ENCODE measurements around the gene CYP27A1. TPM values are rescaled to one million over a fixed set of nuclear protein-coding genes. Genes with fewer than 3 reads are reported as not detected.

CYP27A1 gene
- total and polyA plus RNA-seq, 2 of the 4 experiments (the other 2 are of a cell fraction) = 5.2 to 5.3 TPM

- CTCF ChIA-PET = no interaction called here
These were observed 37.1 kb downstream of the CYP27A1 start for GRCh38 chr2:218819093-218819492.

More at GRCh38 chr2:218819093-218819492, 37.1 kb downstream of the CYP27A1 start:
- Histone ChIP-seq H2BK20ac (ENCODE audit: low read depth, low read length) (no peak overlapping the region), H4K8ac (ENCODE audit: low read depth in 2 of 2, low read length in 2 of 2) (no peak overlapping the region), H4K20me1 (ENCODE audit: insufficient read depth, low read length) (no peaks in the 10 kb centered on the region), H2BK15ac (ENCODE audit: low read depth, low read length) (no peak overlapping the region), H2AK5ac (ENCODE audit: low read depth, low read length) (no peak overlapping the region), H3K27me3 (ENCODE audit: control insufficient read depth, insufficient read depth, low read length) (peaks cover 9% of the 10 kb centered on the region), H2AFZ (replicated peaks; ENCODE audit: low read length, poor library complexity) (no peak overlapping the region), H2BK120ac (ENCODE audit: low read depth, low read length) (no peak overlapping the region), H3K14ac (replicated peaks; ENCODE audit: low read depth, low read length) (no peak overlapping the region), H3K4me2 (ENCODE audit: low read depth, low read length) (no peak overlapping the region), H3K56ac (ENCODE audit: extremely low read depth, insufficient read depth, low read length) (no peak overlapping the region), H4K91ac (ENCODE audit: insufficient read depth, low read depth, low read length) (no peak overlapping the region), H3K4me3 (ENCODE audit: insufficient read depth, low read depth, low read length) (no peak overlapping the region), H3K9me1 (ENCODE audit: insufficient read depth, low read length) (no peaks in the 10 kb centered on the region), H2AK9ac (replicated peaks; ENCODE audit: low read depth, low read length, poor library complexity) (no peak overlapping the region), H3K9me3 (ENCODE audit: control insufficient read depth, insufficient read depth, low read length) (no peaks in the 10 kb centered on the region), H3K36me3 (ENCODE audit: control insufficient read depth, insufficient read depth, low read length) (peaks cover 14% of the 10 kb centered on the region), H3K9ac (ENCODE audit: low read depth, low read length) (no peak overlapping the region), H3K4me1 (ENCODE audit: control insufficient read depth, insufficient read depth, low read length) (peaks cover 2% of the 10 kb centered on the region; the same call in 1 of the 2 replicates), H4K5ac (ENCODE audit: low read depth, low read length) (no peak overlapping the region), H3K4ac (ENCODE audit: low read depth, low read length) (no peak overlapping the region), H3K23ac (ENCODE audit: low read depth, low read length) (no peak overlapping the region), H3K18ac (ENCODE audit: low read depth, low read length) (no peak overlapping the region), H3K79me1 (ENCODE audit: low read depth in 1 of 2, low read length in 2 of 2) (no peaks in the 10 kb centered on the region), H3K27ac (ENCODE audit: insufficient read depth, low read length) (no peak overlapping the region), H2BK5ac (ENCODE audit: low read depth, low read length, poor library complexity, severe bottlenecking) (no peak overlapping the region)
- in situ Hi-C loops (cut with MboI; ENCODE audit: low sequenced_read_pairs) (no loop called here), dilution Hi-C loops (cut with HindIII; ENCODE audit: low sequenced_read_pairs, unreplicated experiment) (no loop called here), intact Hi-C loops (cut with micrococcal nuclease) (no loop called here)
- BruUV-seq (replicated peaks) = no TSS peak
- POLR2A ChIA-PET (ENCODE audit: unreplicated experiment) = no interaction called here
- TF ChIP-seq MAZ (IDR thresholded peaks at IDR 0.05; ENCODE audit: borderline replicate concordance, low read depth, low read length) (no peak), NFE2L2 (IDR thresholded peaks at IDR 0.05; ENCODE audit: low read depth, low read length) (no peak), MXI1 (IDR thresholded peaks at IDR 0.05; ENCODE audit: borderline replicate concordance, low read depth, low read length) (no peak), CEBPB (IDR thresholded peaks at IDR 0.05; ENCODE audit: low read depth, low read length) (no peak), MAFK (IDR thresholded peaks at IDR 0.05; ENCODE audit: low read depth, low read length) (no peak), ELK1 (IDR thresholded peaks at IDR 0.05; ENCODE audit: borderline replicate concordance, low read depth, low read length) (no peak), RFX5 (IDR thresholded peaks at IDR 0.05; ENCODE audit: low read depth, low read length) (no peak), SMC3 (IDR thresholded peaks at IDR 0.05; ENCODE audit: low read depth, low read length) (no peak), POLR2A (IDR thresholded peaks at IDR 0.05; ENCODE audit: low read depth, low read length) (no peak), BHLHE40 (IDR thresholded peaks at IDR 0.05; ENCODE audit: low read depth, low read length) (no peak), CHD1 (IDR thresholded peaks at IDR 0.05; ENCODE audit: low read depth, low read length) (no peak), RCOR1 (IDR thresholded peaks at IDR 0.05; ENCODE audit: insufficient replicate concordance, low read length) (no peak), RAD21 (IDR thresholded peaks at IDR 0.05; ENCODE audit: low read length) (no peak), FOS (IDR thresholded peaks at IDR 0.05; ENCODE audit: low read depth, low read length) (no peak)
- TF ChIP-seq, protein P1, sequence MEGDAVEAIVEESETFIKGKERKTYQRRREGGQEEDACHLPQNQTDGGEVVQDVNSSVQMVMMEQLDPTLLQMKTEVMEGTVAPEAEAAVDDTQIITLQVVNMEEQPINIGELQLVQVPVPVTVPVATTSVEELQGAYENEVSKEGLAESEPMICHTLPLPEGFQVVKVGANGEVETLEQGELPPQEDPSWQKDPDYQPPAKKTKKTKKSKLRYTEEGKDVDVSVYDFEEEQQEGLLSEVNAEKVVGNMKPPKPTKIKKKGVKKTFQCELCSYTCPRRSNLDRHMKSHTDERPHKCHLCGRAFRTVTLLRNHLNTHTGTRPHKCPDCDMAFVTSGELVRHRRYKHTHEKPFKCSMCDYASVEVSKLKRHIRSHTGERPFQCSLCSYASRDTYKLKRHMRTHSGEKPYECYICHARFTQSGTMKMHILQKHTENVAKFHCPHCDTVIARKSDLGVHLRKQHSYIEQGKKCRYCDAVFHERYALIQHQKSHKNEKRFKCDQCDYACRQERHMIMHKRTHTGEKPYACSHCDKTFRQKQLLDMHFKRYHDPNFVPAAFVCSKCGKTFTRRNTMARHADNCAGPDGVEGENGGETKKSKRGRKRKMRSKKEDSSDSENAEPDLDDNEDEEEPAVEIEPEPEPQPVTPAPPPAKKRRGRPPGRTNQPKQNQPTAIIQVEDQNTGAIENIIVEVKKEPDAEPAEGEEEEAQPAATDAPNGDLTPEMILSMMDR (conservative IDR thresholded peaks at IDR 0.05; ENCODE audit: low read depth, low read length) = no peak
- TF ChIP-seq, protein P2, sequence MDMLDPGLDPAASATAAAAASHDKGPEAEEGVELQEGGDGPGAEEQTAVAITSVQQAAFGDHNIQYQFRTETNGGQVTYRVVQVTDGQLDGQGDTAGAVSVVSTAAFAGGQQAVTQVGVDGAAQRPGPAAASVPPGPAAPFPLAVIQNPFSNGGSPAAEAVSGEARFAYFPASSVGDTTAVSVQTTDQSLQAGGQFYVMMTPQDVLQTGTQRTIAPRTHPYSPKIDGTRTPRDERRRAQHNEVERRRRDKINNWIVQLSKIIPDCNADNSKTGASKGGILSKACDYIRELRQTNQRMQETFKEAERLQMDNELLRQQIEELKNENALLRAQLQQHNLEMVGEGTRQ (IDR thresholded peaks at IDR 0.05; ENCODE audit: low read depth, low read length) = no peak
- ATAC-seq (ENCODE audit: low read depth) (no peak), DNase-seq (no peak)
- WGBS, 2 experiments (ENCODE audit: extremely low coverage in 2 of 2, insufficient read length in 1 of 2) = 82% methylated on average over 5 of the region's 7 CpGs; no CpG with 5 or more reads in 1 of the 2 experiments

Data from IMR-90 (cell line).